ENCODE data around the gene SMIM45.

DNA sequence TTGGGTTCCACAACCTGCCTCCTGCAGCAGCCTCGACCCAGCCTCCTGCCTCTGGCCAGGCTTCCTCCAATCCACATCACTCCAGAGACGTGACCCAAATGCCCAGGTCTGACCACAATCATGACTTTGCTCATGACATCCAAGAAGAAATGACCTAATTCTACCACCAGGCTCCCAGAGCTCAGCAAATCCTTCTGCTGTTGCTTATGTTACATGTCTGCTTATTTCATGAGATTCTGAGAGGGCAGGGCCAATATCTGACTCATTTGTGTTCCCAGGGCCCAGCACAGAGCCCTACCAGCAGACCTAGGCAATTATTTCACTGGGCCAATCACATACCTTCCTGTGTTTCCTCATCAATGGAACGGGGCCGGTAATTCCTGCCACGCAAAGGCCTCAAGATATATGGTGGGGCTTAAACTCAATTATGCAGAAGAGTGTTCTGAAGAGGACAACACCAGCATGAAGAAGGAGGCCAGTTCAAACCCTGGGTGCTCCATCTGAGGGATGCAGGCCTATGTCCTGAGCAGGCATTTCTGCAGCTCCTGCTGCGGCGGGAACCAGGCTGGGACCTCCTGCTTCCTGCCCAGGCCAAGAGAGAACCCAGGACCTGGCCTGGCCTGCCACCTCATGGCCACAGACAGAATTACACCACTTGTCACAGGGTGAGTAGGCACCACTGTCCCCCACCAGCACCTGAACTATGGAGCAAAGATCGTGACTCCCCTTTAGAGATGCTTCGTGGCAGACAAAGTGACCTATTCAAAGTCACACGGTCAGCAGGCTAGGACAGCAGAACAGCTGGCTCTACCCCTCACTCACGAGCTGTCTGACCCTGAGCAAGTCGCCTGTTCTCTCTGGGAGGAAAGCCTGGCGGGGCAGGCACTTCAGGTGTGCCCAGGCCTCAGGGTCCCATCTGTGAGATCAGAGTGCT lies 10.9 kb upstream of the SMIM45 start:
- TF ChIP-seq, protein P1, sequence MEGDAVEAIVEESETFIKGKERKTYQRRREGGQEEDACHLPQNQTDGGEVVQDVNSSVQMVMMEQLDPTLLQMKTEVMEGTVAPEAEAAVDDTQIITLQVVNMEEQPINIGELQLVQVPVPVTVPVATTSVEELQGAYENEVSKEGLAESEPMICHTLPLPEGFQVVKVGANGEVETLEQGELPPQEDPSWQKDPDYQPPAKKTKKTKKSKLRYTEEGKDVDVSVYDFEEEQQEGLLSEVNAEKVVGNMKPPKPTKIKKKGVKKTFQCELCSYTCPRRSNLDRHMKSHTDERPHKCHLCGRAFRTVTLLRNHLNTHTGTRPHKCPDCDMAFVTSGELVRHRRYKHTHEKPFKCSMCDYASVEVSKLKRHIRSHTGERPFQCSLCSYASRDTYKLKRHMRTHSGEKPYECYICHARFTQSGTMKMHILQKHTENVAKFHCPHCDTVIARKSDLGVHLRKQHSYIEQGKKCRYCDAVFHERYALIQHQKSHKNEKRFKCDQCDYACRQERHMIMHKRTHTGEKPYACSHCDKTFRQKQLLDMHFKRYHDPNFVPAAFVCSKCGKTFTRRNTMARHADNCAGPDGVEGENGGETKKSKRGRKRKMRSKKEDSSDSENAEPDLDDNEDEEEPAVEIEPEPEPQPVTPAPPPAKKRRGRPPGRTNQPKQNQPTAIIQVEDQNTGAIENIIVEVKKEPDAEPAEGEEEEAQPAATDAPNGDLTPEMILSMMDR (IDR thresholded peaks at IDR 0.05), result peak; percentile 65
- no peak for TF ChIP-seq EZH2phosphoT487 (IDR thresholded peaks at IDR 0.05; ENCODE audit: borderline replicate concordance, low read depth)
- TF ChIP-seq POLR2AphosphoS5 (IDR thresholded peaks at IDR 0.05; ENCODE audit: low read depth, low read length), result no peak
- TF ChIP-seq TAF1 (IDR thresholded peaks at IDR 0.05; ENCODE audit: borderline replicate concordance, low read depth, low read length), result no peak

Data from SK-N-SH (cell line).